ENCODE measurements around the gene PPP4R3C. TPM values are rescaled to one million over a fixed set of nuclear protein-coding genes. Genes with fewer than 3 reads are reported as not detected.

PPP4R3C gene
- not detected in 5 replicates for total RNA-seq (2022; extraction: Qiagen RNA extraction; ENCODE audit: low read depth)

DNA sequence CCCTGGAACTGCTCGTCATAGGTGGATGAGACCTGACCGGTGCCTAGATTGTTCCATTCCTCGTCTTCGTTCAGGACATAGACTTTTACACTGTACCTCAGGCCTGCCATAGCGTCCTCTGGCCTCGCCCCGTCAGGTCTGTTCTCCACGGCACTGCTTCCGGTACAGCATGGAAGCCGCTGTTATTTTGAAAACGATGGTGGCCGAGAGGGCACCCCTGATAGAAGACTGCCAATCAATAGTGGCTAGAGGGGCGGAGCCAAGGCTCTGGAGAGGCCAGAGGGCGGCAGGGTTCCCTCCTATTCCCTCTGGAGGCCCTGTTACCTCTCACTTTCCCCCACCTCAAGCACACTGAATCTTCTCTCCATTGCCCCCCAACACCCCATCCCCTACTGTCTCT, at the start of gene PPP4R3C:
TSS of gene PPP4R3C (minus strand) at position 155 of the 400 bp plus-strand sequence. CDS start at position 110, 45 bp downstream.

Other genes with a start within 250 kb of the PPP4R3C start
- not detected in 5 replicates for gene DCAF8L2, start 127.0 kb upstream of the PPP4R3C start, total RNA-seq (2022; extraction: Qiagen RNA extraction; ENCODE audit: low read depth)

All from A549 treated with RU486 at 1 μM for 4 hours (cell line).